ENCODE data around the gene ETV2.

Gene ETV2

DNA sequence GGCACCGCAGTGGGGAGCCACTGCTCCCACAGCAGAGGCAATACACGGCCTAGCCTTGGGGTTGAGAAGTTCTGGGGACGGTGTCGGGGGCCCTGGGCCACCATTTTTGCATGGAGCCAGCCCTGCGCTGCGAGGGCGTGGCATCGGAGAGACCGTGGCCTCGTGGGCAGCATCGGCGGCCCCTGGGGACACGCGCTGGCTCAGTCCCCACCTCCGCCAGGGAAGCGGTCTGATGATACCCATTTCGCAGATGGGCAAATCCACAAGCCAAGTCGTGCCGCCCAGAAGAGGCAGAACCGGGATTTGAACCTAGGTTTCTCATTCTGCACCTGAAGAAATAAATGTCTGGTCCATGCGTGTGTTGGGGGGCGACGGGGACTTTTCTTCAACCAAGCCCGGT lies 23.6 kb downstream of the ETV2 start:
- TF ChIP-seq GATA3 (IDR thresholded peaks at IDR 0.05; ENCODE audit: low read depth, low read length) (no peak), GATA2 (IDR thresholded peaks at IDR 0.05; ENCODE audit: low read depth, low read length) (no peak)

DNA sequence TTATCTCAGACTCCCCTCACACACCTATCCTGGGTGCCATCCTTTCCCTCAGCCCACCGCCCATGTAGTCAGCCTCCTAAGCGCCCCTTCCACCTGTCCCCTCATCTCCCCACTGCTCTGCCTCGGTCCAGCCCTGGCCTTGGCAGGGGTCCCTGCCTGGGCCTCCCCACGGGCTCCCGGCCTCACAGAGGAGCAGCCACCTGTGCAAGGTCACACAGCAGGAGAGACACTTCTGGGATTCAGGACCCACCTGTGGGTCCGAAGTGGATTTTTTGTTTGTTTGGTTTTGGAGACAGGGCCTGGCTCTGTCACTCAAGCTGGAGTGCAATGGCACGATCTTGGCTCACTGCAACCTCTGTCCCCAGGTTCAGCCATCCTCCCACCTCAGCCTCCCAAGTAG lies 24.1 kb downstream of the ETV2 start:
- TF ChIP-seq GATA3 (IDR thresholded peaks at IDR 0.05; ENCODE audit: low read depth, low read length): no peak
- TF ChIP-seq GATA2 (IDR thresholded peaks at IDR 0.05; ENCODE audit: low read depth, low read length): no peak

DNA sequence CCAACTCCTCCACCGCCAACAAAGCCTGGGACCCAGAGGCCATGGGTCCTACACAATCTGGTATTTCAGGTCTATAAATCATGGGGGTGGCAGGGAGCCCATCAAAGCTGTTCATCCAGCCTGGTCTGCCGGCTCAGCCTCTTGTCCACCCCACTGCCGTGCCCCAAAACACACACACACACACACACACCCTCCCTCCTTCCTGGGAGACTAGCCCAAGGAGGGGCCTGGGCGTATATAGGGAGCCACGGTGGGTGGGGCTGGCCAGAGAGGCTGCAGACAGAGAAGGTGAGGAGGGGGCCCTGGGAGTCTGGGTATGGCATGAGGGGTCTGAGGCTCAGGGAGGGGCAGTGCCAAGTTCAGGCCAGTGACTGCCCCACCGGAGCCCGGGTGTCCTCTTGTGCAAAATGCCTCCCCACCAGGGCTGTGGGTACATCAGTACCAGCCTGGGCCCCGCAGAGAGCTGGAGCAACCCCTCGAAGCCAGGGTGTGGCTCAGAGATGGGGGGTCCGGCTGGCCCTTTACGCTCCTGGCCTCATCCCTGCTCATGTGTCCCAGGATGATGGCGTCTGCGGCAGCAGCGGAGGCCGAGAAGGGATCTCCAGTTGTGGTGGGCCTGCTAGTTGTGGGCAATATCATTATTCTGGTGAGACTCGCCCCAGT lies 24.8 kb downstream of the ETV2 start, which contains the start of gene UPK1A:
UPK1A (plus strand) TSS at position 267 of the 663 bp plus-strand sequence; CDS start at position 563, 296 bp downstream.
- TF ChIP-seq GATA2 (IDR thresholded peaks at IDR 0.05; ENCODE audit: low read depth, low read length) (no peak), GATA3 (IDR thresholded peaks at IDR 0.05; ENCODE audit: low read depth, low read length) (no peak)

DNA sequence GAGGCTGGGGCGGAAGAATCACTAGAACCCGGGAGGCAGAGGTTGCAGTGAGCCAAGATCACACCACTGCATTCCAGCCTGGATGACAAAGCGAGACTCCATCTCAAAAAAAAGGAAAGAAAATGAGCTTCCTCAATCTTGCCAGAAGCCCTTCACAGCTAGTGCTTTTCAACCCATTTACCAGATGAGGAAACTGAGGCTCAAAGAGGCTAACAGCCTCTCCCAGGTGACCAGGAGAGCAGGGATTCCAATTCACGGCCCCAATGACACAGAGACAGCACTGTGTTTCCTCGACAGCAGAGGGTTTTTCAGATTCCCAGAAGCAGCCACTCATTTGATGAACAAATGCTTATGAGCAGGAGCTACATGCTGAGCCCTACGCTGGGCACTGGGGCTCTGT lies 28.0 kb downstream of the ETV2 start:
- TF ChIP-seq GATA2 (IDR thresholded peaks at IDR 0.05; ENCODE audit: low read depth, low read length): no peak
- no peak for TF ChIP-seq GATA3 (IDR thresholded peaks at IDR 0.05; ENCODE audit: low read depth, low read length)

DNA sequence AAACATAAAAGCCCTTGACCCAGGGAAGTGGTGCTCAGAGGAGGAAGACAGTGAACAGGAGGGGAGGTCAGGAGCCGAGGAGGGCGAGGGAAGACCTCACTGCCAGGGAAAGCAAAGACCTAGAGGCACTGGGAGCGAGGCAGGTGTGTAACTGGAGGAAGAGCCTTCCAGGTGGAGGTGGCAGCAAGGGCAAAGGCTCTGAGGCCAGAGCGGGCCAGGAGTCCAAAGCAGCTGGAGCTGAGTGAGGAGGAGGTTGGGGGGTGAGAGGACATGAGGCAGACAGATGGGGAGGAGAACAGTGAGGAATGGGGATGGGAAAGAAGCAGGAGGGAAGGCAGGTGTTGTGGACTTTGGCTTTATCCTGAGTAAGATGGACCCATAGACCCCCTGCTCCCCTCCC lies 28.4 kb downstream of the ETV2 start:
- TF ChIP-seq GATA2 (IDR thresholded peaks at IDR 0.05; ENCODE audit: low read depth, low read length): no peak
- TF ChIP-seq GATA3 (IDR thresholded peaks at IDR 0.05; ENCODE audit: low read depth, low read length): no peak

DNA sequence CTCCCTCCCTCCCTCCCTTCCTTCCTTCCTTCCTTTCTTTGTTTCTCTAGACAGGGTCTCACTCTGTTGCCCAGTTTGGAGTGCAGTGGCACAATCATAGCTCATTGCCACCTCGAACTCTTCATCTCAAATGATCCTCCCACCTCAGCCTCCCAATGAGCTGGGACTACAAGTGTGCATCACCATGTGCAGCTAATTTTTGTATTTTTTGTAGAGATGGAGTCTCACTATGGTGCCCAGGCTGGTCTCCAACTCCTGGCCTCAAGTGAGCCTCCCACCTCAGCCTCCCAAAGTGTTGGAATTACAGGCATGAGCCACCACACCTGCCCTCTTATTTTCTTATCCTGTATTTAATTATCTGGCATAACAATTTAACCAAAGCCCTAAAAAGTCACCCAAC lies 29.1 kb downstream of the ETV2 start:
- no peak for TF ChIP-seq GATA3 (IDR thresholded peaks at IDR 0.05; ENCODE audit: low read depth, low read length)
- TF ChIP-seq GATA2 (IDR thresholded peaks at IDR 0.05; ENCODE audit: low read depth, low read length): no peak

DNA sequence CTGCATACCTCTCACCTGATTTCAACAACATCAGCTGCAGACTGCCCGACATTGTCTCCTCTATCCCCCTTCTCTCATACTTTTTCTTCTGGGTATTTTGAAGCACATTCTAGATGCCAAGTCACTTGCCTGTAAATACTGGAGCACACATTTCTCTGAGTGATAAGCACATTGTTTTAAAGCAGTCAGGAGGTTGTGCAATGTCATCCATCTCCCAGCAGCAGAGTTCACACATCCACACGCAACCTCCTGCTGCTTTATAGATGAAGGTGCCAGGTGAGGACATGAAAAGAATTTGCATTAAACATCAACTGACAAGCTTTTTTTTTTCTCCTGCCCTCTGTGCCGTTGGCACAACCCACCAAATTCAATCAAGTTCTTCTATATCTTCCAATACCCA lies 30.3 kb downstream of the ETV2 start:
- no peak for TF ChIP-seq GATA2 (IDR thresholded peaks at IDR 0.05; ENCODE audit: low read depth, low read length)
- no peak for TF ChIP-seq GATA3 (IDR thresholded peaks at IDR 0.05; ENCODE audit: low read depth, low read length)

DNA sequence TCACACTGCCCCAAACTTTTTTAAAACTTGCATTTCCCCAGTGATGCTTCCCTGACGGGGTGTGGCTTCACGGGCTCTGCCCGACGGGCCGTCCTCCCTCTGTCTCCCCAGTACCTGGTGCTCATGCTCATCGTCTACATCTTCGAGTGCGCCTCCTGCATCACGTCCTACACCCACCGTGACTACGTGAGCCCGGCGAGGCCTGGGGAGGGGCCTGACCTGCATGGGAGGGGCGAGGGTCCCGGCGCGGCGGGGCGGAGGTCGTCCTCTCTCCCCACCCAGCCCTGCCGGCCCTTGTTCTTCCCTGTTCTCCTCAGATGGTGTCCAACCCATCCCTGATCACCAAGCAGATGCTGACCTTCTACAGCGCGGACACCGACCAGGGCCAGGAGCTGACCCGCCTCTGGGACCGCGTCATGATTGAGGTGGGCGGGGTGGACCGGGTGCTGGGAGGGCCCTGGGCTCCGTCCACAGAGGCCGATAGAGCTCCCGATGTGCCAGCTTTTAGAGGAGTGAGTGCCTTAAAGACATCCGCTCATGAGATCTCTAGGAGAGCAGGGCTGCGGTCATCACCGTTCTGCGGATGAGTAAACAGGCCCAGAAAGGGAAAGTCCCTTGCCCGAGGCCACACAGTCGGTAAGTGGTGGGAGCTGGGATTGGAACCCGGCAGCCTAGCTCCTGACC lies 31.7 kb downstream of the ETV2 start:
- TF ChIP-seq GATA3 (IDR thresholded peaks at IDR 0.05; ENCODE audit: low read depth, low read length): no peak
- no peak for TF ChIP-seq GATA2 (IDR thresholded peaks at IDR 0.05; ENCODE audit: low read depth, low read length)

DNA sequence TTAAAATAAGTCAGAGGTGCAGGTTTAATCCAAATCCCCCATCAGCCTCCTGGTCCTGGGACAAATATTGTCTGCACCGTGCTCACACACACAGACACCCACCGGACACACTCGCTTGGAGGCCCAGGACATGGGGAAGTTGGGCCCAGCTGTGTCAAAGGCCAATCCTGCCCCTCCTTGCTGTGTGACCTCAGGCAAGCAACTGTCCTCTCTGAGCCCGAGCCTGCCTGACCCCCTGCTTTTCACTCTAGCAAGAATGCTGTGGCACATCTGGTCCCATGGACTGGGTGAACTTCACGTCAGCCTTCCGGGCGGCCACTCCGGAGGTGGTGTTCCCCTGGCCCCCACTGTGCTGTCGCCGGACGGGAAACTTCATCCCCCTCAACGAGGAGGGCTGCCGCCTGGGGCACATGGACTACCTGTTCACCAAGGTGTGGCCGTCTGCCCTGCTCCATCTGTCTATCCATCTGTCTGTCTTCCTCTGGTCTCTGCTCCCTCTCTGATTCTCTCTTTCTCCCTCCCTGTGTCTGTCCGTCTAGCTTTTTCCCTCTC lies 34.1 kb downstream of the ETV2 start:
- TF ChIP-seq GATA2 (IDR thresholded peaks at IDR 0.05; ENCODE audit: low read depth, low read length): no peak
- no peak for TF ChIP-seq GATA3 (IDR thresholded peaks at IDR 0.05; ENCODE audit: low read depth, low read length)

DNA sequence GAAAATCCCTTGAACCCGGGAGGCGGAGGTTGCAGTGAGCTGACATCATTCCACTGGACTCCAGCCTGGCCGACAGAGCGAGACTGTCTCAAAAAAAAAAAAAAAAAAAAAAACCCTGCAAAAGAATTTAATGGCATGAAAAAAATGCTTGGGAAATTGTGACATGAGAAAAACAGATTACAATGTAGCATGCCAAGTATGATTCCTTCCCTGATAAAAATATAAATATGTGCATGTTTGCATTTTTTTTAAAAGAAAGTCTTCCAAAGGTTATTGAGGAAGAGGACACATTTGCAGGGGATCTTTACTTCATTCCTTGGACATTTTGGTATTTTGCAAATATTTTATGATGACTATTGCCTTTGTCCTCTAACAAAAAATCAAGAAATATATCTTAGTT lies 48.3 kb downstream of the ETV2 start:
- no peak for TF ChIP-seq GATA3 (IDR thresholded peaks at IDR 0.05; ENCODE audit: low read depth, low read length)

DNA sequence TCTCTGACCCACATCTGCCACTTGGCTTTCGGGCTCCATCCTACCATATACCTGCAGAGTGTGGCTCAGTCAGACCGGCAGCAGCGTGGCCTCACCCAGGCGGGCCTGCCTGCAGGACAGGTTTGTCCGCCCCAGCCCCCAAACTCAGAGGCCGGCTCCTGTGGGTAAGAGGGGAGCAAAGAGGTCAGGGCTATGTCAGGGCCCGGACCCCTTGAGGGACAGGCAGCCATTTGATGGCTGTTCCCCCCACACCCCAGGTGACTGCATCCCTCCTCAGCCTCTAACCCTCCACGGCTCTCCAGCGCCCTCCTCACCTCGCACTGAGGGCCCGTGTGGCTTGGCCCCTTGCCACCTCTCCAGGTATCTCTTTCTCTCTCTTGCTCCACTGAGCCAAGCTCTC lies 50.5 kb downstream of the ETV2 start:
- TF ChIP-seq GATA2 (IDR thresholded peaks at IDR 0.05; ENCODE audit: low read depth, low read length) (no peak), GATA3 (IDR thresholded peaks at IDR 0.05; ENCODE audit: low read depth, low read length) (no peak)

DNA sequence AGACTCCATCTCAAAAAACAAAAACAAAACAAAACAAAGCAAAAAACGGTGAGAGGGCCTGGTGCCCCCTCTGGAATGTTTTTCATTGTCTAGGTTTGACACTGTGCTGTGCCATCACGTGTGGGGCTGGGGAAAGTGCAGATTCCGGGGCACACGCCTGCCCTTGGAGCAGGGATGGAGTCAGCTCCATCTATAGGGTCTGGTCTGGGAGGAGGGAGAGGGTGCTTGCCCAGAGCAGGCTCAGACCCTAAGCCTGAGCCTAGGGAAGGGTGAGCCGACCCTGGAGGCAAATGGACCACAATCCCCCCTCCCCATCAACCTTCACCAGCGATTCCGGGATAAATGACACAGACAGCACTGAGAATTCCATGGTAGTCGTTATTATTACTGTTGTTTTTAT lies 51.9 kb downstream of the ETV2 start:
- TF ChIP-seq GATA3 (IDR thresholded peaks at IDR 0.05; ENCODE audit: low read depth, low read length) (no peak), GATA2 (IDR thresholded peaks at IDR 0.05; ENCODE audit: low read depth, low read length) (no peak)

DNA sequence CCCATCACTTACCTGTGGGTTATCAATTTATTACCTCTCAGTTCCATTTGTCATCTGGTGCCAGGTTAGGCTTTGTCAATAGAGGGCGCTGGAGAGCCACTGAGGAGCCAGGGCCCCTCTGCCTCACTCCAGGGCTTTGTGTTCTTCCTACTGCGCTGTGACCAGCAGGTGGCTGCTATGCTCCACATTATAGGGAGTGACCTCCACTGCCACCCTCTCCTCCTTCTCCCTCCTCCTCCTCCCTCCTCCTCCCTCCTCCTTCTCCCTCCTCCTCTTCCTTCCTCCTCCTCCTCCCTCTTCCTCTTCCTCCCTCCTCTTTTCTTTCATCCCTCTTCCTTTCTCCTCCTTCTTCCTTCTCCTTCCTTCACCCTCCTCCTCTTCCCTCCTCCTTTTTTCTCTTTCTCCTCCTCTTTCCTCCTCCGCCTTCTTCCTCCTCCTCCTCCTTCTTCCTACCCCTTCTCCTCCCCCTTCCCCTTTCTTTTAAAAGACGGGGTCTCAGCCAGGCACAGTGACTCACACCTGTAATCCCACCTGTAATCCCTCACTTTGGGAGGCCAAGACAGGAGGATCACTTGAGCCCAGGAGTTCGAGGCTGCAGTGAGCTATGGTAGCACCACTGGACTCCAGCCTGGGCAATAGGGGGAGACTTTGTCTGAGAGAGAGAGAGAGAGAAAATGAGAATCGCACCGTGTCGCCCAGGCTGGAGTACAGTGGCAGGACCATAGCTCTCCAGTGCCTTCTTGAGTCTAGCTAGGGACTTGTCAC lies 52.5 kb downstream of the ETV2 start:
- TF ChIP-seq GATA2 (IDR thresholded peaks at IDR 0.05; ENCODE audit: low read depth, low read length) (no peak), GATA3 (IDR thresholded peaks at IDR 0.05; ENCODE audit: low read depth, low read length) (no peak)
